ENCODE data around the gene ABCA4. TPM values are rescaled to one million over a fixed set of nuclear protein-coding genes. Genes with fewer than 3 reads are reported as not detected.

ABCA4 gene
- total and polyA plus RNA-seq, 2 donors (not counting 3 experiments of a cell fraction or from before 2014, with no cell fraction given) = 2.3 to 4.9 TPM

DNA sequence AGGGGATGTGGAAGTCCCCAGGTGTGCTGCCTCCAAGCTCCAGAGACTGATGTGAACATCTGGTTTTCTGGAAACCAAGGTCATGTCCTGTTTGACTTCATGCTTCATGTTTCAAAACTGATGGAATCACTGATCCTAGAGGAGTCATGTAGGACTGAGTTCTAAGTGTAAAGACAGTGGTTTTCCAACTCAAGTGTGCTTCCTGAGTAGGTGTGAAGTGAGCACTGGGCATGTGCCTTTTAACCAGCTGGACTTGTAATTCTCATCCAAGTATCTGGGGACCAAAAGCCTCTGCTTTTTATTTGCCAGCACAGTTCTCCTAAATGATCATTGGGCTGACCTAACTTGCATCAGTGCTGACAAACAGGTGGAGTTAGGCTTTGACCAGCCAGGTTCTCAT is 36.9 kb downstream of the ABCA4 start:
- no peaks in the 10 kb centered on the region for H3K27me3 ChIP-seq (ENCODE audit: control insufficient read depth in 2 of 2, insufficient read depth in 2 of 2, low read length in 2 of 2)
- H3K9me3 ChIP-seq (replicated peaks; ENCODE audit: control insufficient read depth, insufficient read depth, low read length) = no peaks in the 10 kb centered on the region
- dilution Hi-C loops (cut with MboI; ENCODE audit: extremely low pct_ligation_motif_present, low sequenced_read_pairs) = no loop called here
- peaks cover 7% of the 10 kb centered on the region for H3K4me1 ChIP-seq (ENCODE audit: control insufficient read depth, extremely low read depth, insufficient read depth, low read length)
- no peaks in the 10 kb centered on the region for H3K9me1 ChIP-seq (replicated peaks; ENCODE audit: control insufficient read depth, extremely low read depth, insufficient read depth, low read length)
- no peaks in the 10 kb centered on the region for H4K20me1 ChIP-seq (replicated peaks; ENCODE audit: control insufficient read depth, extremely low read depth, insufficient read depth, low read length)
- FAIRE-seq (no peak), DNase-seq (ENCODE audit: low read depth, low spot score) (no peak)
- POLR2A ChIA-PET = no interaction called here
- no peak overlapping the region for H3K4me2 ChIP-seq (ENCODE audit: insufficient read depth, low read length)
- TF ChIP-seq JUN (IDR thresholded peaks at IDR 0.05; ENCODE audit: borderline replicate concordance, insufficient read depth, insufficient read length, low read depth) (no peak), MYC (IDR thresholded peaks at IDR 0.05; ENCODE audit: low read depth, low read length) (no peak), POLR2AphosphoS5 (IDR thresholded peaks at IDR 0.05; ENCODE audit: insufficient read depth, low read depth, low read length) (no peak), POLR2A (IDR thresholded peaks at IDR 0.05; ENCODE audit: low read depth, low read length) (no peak), GATA2 (IDR thresholded peaks at IDR 0.05; ENCODE audit: insufficient read depth, insufficient read length, low read depth, low read length) (no peak), FOS (IDR thresholded peaks at IDR 0.05; ENCODE audit: borderline replicate concordance, insufficient read depth, low read length) (no peak), EZH2 (IDR thresholded peaks at IDR 0.05; ENCODE audit: borderline replicate concordance, low read depth, low read length, severe bottlenecking) (no peak)
- TF ChIP-seq, protein P1, sequence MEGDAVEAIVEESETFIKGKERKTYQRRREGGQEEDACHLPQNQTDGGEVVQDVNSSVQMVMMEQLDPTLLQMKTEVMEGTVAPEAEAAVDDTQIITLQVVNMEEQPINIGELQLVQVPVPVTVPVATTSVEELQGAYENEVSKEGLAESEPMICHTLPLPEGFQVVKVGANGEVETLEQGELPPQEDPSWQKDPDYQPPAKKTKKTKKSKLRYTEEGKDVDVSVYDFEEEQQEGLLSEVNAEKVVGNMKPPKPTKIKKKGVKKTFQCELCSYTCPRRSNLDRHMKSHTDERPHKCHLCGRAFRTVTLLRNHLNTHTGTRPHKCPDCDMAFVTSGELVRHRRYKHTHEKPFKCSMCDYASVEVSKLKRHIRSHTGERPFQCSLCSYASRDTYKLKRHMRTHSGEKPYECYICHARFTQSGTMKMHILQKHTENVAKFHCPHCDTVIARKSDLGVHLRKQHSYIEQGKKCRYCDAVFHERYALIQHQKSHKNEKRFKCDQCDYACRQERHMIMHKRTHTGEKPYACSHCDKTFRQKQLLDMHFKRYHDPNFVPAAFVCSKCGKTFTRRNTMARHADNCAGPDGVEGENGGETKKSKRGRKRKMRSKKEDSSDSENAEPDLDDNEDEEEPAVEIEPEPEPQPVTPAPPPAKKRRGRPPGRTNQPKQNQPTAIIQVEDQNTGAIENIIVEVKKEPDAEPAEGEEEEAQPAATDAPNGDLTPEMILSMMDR (IDR thresholded peaks at IDR 0.05; ENCODE audit: extremely low read depth in 1 of 2, insufficient read depth in 1 of 2, low read depth in 1 of 2, low read length in 2 of 2) = no peak
- TF ChIP-seq, protein P2, sequence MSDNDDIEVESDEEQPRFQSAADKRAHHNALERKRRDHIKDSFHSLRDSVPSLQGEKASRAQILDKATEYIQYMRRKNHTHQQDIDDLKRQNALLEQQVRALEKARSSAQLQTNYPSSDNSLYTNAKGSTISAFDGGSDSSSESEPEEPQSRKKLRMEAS (IDR thresholded peaks at IDR 0.05; ENCODE audit: insufficient read depth, insufficient read length) = no peak
- H3K79me2 ChIP-seq (ENCODE audit: control insufficient read depth, insufficient read depth, low read length) = no peaks in the 10 kb centered on the region
- CTCF ChIA-PET = interaction anchor here (0.8 to 2.1 kb wide), 7 partner anchors 8 to 38 kb away, joined by 3 to 6 read pairs (median 4); no protein-coding TSS in a partner anchor
- no TSS peak for BruUV-seq (replicated peaks)
- H3K27ac ChIP-seq (ENCODE audit: insufficient read depth, low read depth, low read length) = no peak overlapping the region
- H3K36me3 ChIP-seq (ENCODE audit: control insufficient read depth in 2 of 2, extremely low read depth in 1 of 2, insufficient read depth in 2 of 2, low read length in 2 of 2) = no peaks in the 10 kb centered on the region
- H2AFZ ChIP-seq (ENCODE audit: low read depth, low read length) = peak overlapping the region; percentile 52
- intact Hi-C loops (cut with micrococcal nuclease) = no loop called here
- H3K4me3 ChIP-seq (replicated peaks in 1 of 3; ENCODE audit: insufficient read depth in 1 of 3, low read depth in 1 of 3, low read length in 3 of 3) = no peak overlapping the region
- H3K9ac ChIP-seq (replicated peaks; ENCODE audit: extremely low read depth, insufficient read depth, low read length) = no peak overlapping the region

Measured in endothelial cell of umbilical vein (primary cell).